ENCODE measurements around the gene SNRPA.

DNA sequence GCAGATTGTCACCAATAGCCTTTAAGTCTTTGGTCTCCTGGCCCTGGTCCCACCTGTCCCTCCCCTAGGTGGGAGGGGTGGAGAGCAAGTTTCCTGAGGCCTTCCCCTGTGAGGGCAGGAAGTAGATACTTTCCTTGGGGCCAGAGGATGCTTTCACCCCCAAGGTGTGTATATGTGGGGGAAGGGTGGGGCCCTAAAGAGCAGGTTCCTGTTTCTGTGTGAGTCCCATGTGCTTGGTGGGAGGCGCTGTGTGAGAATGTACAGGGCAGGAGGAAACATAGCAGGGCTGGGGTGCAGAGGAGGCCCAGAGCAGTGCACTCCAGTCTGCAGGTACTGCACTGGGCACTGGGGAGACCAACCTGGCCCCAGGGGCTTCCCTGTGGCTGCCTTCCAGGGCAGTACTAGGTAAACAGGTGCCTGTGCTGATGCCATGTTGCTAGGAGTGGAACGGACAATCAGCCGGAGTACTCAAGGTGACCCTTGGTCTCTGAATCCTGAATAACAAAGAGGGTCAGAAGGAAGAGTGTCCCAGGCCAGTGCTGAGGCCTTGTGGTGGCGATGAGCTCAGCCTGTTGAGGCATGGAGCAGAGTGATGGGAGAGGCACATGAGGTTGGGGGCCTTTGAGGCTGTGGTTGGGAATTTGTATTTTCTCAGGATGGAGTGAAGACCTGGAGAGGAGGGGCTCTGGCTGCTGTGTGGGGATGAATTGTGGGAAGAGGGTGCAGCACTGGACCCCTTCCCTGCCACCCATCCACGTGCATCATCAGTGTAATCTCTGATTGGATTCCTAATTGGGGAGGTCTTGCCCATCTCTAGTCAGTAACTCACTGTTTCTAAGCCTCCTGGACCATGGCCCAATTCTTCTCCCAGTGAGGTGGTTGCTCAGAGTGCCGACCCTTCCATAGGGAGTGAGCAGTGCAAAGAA is 53.1 kb downstream of the SNRPA start:
- TF ChIP-seq CSDC2 (CRISPR knock-in tag; IDR thresholded peaks at IDR 0.05): no peak
- TF ChIP-seq, protein P1, sequence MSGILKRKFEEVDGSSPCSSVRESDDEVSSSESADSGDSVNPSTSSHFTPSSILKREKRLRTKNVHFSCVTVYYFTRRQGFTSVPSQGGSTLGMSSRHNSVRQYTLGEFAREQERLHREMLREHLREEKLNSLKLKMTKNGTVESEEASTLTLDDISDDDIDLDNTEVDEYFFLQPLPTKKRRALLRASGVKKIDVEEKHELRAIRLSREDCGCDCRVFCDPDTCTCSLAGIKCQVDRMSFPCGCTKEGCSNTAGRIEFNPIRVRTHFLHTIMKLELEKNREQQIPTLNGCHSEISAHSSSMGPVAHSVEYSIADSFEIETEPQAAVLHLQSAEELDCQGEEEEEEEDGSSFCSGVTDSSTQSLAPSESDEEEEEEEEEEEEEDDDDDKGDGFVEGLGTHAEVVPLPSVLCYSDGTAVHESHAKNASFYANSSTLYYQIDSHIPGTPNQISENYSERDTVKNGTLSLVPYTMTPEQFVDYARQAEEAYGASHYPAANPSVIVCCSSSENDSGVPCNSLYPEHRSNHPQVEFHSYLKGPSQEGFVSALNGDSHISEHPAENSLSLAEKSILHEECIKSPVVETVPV (CRISPR knock-in tag; IDR thresholded peaks at IDR 0.05): no peak
